Erythroblast (primary cell): ENCODE results near the gene PHACTR3.

Experiments used
- DNase-seq, 2 experiments: peaks; one replicate each; lab custom pipeline; 2025; lab: John Stamatoyannopoulos, UW
- GATA1 ChIP-seq: IDR thresholded peaks from 2 replicates; pipeline ENCODE4 v1.6.1; 2011; ENCODE audit warnings: low read depth, mild to moderate bottlenecking, control low read depth, low read length, moderate library complexity
- POLR2A ChIP-seq: IDR thresholded peaks from 2 replicates; pipeline ENCODE4 v1.6.1; 2011; ENCODE audit warnings: mild to moderate bottlenecking, low read length

The PHACTR3 gene

DNA sequence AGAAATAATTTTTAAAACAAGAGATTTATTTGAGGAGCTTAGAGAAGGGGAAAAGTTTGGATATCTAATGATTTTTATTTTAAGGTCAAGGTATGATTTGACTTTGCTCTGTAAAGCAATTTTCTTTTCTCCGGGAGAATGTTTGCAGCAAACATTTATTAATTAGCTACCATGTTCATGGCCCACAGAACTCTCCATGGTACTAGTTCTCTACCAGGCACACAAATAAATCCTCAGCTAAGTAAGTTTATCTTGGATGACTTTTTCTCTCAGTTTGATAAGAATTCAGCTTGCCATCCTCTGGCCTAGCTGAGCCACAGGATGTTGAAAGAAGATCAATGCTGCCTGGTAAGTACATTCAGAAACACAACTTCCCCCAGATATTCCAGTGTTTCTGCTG lies 94.3 kb downstream of the PHACTR3 start:
- TF ChIP-seq POLR2A (no peak), GATA1 (no peak)
- DNase-seq: no peak

DNA sequence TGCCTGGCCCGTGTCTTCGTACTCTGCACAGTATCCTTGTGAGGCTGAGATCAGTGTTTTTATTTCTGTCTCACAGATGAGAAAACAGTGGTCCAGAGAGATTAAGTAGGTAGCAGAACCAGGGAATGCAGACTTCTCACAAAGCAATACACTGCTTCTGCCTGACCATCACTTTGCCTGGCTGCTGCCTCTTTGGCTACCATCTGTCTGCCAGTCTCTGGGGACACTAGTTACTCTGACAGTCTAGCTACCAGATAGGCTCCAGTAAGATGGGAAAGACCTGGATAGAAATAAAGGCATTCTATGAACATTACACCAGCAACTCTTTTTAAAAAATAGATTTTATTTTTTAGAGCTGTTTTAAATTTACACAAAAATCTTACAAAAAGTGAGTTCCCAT lies 96.9 kb downstream of the PHACTR3 start:
- TF ChIP-seq GATA1: no peak
- TF ChIP-seq POLR2A: no peak

DNA sequence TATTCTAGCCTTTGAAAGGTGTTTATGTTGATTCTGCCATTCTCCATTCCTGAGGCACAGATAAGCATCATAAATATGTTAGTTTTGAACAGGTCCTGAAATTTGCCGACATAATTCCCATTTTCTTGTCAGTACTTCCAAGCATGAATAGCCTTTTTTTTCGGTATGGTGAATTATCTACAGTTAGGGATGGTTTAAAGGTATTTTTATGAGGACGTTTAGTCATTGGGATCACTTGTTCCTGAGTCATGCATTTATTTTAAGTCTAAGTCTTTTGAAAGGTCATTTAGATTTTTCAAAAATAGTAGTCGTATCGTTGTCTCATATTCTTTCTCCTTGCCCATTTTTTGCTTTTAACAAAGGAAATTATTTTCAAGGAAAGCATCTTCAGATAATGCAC lies 98.7 kb downstream of the PHACTR3 start:
- no peak for DNase-seq
- no peak for TF ChIP-seq POLR2A
- no peak for TF ChIP-seq GATA1

More for the DNA sequence above, 96.9 kb downstream of the PHACTR3 start:
- DNase-seq: no peak

DNA sequence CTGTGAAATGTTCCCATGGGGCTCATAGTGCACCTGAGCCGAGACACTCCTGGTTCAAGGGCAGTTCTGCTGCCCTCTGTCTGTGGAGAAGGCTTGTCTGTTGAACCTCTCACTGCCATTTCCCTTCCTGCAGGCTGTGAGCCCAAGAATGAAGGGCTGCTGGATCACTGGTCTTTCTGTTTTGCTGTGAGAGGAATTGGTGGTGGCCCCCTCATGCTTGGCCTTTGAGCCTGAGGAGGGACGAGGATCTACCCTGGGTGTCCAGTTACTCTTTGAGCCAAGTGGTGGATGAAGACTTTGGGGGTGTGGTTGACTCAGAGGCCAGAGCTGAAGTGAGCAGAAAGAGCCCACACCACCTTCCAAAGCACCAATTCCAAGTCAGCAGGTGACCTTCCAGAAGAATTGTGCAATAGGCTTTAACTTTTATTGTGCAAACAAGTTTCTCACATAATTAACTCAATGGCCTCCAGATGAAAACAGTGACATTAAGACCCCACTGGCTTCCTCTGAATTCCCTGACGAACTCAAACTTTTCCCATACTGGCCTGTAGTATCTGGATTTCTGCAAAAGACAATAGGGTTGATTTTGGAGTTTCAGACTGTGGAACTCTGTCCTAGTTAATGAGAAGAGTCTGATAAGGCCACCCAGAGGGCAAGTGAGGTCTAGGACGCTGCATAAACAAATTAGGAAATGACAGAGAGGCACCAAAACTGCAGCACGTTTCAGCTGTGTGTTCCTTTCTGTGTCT lies 101.5 kb downstream of the PHACTR3 start:
- no peak for DNase-seq
- no peak for TF ChIP-seq GATA1
- TF ChIP-seq POLR2A: no peak

DNA sequence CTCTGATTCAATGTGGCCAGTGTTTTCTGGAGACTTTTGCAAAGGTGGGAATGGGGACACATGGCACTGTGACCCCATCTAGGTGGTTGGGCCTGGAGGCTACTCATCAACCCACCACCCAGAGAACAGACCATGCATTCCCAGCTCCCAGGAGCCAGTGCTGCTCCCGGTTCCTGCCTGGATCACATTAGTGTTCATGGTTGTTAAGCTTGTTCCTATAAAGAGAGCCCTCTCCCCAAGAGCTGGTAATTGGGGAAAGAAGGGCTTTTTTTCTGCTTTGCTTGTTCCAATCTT lies 102.0 kb downstream of the PHACTR3 start:
- TF ChIP-seq GATA1: no peak
- TF ChIP-seq POLR2A: no peak
- DNase-seq: no peak

DNA sequence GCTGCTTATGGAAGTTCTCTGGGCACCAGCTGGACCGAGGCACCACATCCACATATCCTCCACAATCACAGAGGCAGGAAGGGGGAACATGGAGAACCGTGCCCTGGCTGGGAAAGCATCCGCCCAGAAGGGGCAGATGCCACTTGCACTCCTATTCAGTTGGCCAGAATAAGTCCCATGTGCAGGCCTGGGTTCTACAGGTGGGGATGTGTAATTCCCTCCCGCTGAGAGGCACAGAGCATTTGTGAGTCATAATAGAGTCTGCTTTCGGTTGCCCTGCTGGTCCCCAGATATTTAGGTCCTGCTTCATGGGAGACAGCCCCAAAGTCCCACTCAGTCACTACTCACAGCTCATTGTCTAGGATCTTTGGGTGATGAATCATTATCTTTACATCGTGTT lies 104.0 kb downstream of the PHACTR3 start:
- no peak for DNase-seq
- TF ChIP-seq POLR2A (no peak), GATA1 (no peak)

DNA sequence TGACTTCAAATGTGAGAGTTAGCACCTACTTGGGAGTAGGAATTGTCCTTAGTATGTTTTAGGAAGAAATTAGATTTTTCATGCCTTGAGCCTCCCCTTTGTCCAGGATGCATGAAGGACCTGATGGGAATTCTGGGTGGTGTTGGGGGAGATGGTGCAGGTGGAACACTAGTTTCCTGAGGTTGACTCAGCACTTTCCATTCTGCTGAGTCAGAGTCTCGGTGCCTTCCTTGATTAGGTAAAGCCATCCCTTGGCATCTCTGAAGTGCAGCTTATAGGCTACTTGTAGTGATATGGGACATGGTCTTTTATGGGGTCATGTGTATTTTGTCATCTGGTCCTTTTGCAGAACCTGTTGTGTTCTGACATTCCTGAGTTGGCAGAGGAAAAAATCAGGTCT lies 105.3 kb downstream of the PHACTR3 start:
- no peak for DNase-seq
- TF ChIP-seq GATA1 (no peak), POLR2A (no peak)

DNA sequence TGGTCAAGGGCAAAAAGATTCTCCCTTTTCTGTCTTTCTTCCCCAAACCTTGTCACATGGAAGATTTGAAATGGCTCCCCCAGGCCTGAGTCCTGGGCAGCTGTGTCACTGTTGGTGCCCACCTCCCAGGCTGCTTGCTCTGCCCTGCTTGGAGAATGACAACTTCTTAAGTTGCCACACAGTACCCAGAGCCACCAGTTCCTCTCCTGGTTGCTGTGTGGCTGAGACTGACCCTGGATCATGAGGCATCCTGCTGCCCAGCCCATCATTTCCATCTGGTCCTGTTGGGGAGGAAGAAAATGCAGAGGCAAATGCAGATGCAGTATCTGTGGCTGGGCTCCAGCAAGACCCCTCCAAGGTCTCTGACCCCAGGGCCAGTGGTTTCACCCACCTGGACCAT lies 113.7 kb downstream of the PHACTR3 start:
- DNase-seq: no peak
- TF ChIP-seq POLR2A (no peak), GATA1 (no peak)

DNA sequence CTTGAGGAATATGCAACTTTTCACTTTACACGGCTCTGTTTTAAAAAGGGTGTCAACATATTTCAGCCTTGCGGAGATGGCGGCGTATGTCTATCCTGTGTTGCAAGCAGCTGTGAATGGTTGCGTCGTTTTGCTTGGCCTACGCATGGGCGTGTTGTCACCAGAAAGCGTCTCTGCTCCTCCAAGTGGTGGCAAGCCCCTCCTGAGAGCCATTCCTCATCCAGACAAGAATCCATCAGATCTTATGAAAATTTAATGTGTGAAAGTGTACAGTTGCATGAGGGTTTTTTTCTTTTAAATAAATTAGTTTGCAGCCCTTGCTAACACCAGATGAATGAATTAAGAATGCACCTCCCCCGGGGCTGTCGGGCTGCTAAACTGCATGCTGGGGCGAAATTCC lies 114.4 kb downstream of the PHACTR3 start:
- no peak for TF ChIP-seq POLR2A
- TF ChIP-seq GATA1: no peak
- DNase-seq: no peak

DNA sequence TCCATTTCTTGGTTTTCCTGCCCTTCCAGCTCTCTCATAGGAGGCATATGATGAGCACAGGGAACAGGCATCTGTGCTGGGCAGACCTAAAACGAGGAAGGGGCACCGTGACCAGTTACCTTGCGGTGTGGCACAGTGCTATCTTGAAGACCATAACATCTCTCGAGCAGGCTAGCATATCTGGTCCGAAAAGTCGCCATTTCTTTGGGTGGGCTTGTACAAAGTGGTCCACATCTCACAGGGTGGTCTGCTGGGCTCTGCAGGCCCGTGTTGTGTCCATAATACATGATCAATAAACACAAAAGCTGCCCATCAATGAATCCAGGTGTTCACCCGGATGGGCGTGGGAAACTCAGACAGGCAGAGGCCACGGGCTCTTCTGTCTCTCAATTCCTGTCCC lies 115.7 kb downstream of the PHACTR3 start:
- TF ChIP-seq GATA1 (no peak), POLR2A (no peak)
- no peak for DNase-seq

DNA sequence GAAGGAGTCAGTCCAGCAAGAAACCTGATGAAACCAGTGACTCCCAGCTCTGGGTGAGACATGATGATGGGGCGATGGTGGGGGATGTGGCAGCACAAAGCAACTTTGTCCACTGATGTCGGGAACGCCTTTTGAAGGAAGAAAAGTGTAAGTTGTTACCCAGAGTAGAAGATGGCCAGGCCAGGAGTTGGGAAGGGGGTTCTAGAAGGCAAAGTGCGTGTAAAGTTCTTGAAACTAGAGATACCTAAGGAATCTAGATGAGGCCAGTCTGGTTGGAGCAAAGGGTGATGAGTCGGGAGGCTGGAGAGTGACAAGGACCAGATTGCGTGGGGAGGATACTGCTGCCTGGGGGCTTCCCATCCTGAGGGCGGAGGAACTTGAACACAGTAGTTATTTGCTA lies 117.0 kb downstream of the PHACTR3 start:
- DNase-seq: no peak
- no peak for TF ChIP-seq GATA1
- TF ChIP-seq POLR2A: no peak

DNA sequence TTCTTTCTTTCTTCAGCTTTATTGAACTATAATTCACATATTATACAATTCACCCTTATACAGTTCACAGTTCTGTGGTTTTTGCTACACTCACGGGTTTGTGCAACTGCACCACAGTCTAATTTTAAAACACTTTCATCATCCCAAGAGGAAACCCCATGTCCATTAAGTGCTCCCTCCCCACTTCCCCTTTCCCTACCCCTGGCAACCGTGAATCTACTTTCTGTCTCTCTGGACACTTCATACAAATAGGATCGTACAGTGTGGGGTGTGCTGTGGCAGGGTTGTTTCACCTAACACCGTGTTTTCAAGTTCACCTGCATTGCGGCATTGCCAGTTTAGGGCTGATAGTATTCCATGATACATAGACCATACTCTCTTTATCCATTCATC lies 118.8 kb downstream of the PHACTR3 start:
- DNase-seq: no peak
- TF ChIP-seq GATA1: no peak
- TF ChIP-seq POLR2A: no peak

DNA sequence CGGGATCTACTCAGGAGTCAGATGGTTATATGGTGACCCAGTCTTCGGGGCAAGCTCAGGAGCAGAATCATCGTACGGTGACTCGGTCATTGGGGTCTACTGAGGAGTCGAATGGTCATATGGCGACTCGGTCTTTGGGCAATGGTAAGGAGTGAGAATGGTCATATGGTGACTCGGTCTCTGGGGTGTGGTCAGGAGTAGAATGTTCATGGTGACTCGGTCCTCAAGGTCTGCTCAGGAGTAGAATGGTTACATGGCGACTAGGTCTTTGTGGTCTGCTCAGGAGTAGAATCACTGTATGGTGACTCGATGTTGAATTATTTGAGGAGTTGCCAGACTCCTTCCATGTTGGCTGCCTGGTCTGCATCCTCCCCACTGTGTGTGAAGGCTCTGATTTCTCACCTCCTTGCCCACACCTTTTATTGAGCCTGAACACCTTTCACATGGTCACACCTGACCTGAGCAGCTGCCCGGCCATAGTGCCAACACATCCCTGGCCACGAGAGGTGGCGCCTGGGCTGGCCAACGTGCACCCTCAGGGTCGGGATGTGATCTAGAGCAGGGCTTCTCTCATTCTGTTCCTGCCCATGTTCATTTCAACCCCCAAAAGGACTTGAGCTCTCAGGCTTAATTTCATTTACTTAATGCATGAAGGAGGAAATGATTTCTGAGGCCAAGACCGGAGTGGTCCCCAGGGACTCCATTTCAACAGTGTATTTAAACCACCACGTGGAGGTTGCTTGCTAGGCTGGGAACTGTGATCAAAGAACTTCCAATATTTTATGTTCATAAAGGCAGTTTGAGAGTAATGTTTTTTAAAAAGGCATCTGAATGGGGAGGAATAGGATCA lies 119.5 kb downstream of the PHACTR3 start:
- TF ChIP-seq POLR2A (no peak), GATA1 (no peak)
- DNase-seq: no peak
